GM19240 (cell line): ENCODE measurements around the gene EDEM3.
"Not testable (repeated sequence)": the region's sequence is repeated elsewhere in the genome, so short reads cannot be mapped to it uniquely, and the experiment has no call there.

ENCODE experiments used
- DNase-seq: peaks from one replicate; pipeline ENCODE4 v3.0.0; 2011; ENCODE audit warnings: low spot score; ENCODE audit not compliant: insufficient read length

Gene EDEM3

GRCh38 chr1:184739796-184740195 is 14.9 kb downstream of the EDEM3 start:
- DNase-seq: no peak

- no peak for DNase-seq
Measured at GRCh38 chr1:184739070-184739469, 15.6 kb downstream of the EDEM3 start.

GRCh38 chr1:184734980-184735379 is 19.7 kb downstream of the EDEM3 start:
- DNase-seq: no peak

- DNase-seq: no peak
Measured at GRCh38 chr1:184724843-184725242, 29.8 kb downstream of the EDEM3 start.

- no peak for DNase-seq
Measured at GRCh38 chr1:184716158-184716557, 38.5 kb downstream of the EDEM3 start.

- no peak for DNase-seq
Measured at GRCh38 chr1:184709418-184709817, 45.2 kb downstream of the EDEM3 start.

- DNase-seq: no peak
Measured at GRCh38 chr1:184708084-184708676, 46.5 kb downstream of the EDEM3 start.

- DNase-seq: no peak
Measured at GRCh38 chr1:184705271-184705670, 49.4 kb downstream of the EDEM3 start.

GRCh38 chr1:184701816-184702215 is 52.8 kb downstream of the EDEM3 start:
- no peak for DNase-seq

GRCh38 chr1:184698969-184699368 is 55.7 kb downstream of the EDEM3 start:
- DNase-seq: no peak

GRCh38 chr1:184698016-184698415 is 56.6 kb downstream of the EDEM3 start:
- no peak for DNase-seq

GRCh38 chr1:184696403-184696802 is 58.3 kb downstream of the EDEM3 start:
- no peak for DNase-seq

GRCh38 chr1:184695023-184695422 is 59.6 kb downstream of the EDEM3 start:
- no peak for DNase-seq

- no peak for DNase-seq
Measured at GRCh38 chr1:184693011-184693410, 61.6 kb downstream of the EDEM3 start.

GRCh38 chr1:184691719-184692324 is 62.8 kb downstream of the EDEM3 start:
- DNase-seq: no peak

GRCh38 chr1:184686540-184686939 is 68.1 kb downstream of the EDEM3 start:
- DNase-seq: no peak

GRCh38 chr1:184685116-184685515 is 69.5 kb downstream of the EDEM3 start:
- DNase-seq: no peak

GRCh38 chr1:184684285-184685074 is 70.2 kb downstream of the EDEM3 start:
- DNase-seq: no peak

GRCh38 chr1:184682956-184683355 is 71.7 kb downstream of the EDEM3 start:
- no peak for DNase-seq

- DNase-seq: not testable (repeated sequence)
Measured at GRCh38 chr1:184680611-184681225, 73.9 kb downstream of the EDEM3 start.

GRCh38 chr1:184679472-184679871 is 75.2 kb downstream of the EDEM3 start:
- DNase-seq: not testable (repeated sequence)

- no peak for DNase-seq
Measured at GRCh38 chr1:184677344-184677743, 77.3 kb downstream of the EDEM3 start.
